ENCODE results near the gene OTOGL. TPM values are rescaled to one million over a fixed set of nuclear protein-coding genes. Genes with fewer than 3 reads are reported as not detected.

Gene OTOGL
- total and polyA plus RNA-seq, 2 donors from 2014 or later = 0.47 to 0.80 TPM

DNA sequence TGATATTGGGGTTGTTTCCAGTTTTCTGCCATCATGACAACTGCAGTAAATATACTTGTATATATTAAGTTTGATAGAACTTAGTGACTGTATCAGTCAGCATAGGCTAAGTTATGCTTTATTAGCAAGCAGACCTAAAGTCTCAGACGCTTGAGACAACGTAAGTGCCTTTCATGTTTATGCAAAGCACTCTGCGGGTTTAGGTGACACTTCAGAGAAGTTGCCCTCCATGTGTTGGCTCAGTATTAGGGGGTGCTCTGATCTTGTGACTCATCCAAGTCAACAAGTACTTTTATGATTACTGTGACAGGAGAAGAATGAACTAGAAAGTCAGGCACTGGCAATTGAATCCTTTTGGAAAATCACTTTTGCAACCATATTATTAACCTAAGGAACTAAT is 13.3 kb upstream of the OTOGL start:
- Histone ChIP-seq H3K9me3 (ENCODE audit: control insufficient read depth in 2 of 3, insufficient read depth in 1 of 3, low read length in 3 of 3) (no peaks in the 10 kb centered on the region), H3K9ac (ENCODE audit: low read length in 3 of 3) (no peak overlapping the region), H3K36me3 (ENCODE audit: control insufficient read depth in 2 of 3, insufficient read depth in 3 of 3, low read length in 3 of 3) (no peaks in the 10 kb centered on the region), H3K4me1 (ENCODE audit: control insufficient read depth in 2 of 3, insufficient read depth in 2 of 3, low read depth in 1 of 3, low read length in 3 of 3) (no peaks in the 10 kb centered on the region), H3K27me3 (ENCODE audit: control insufficient read depth, insufficient read depth, low read length) (no peaks in the 10 kb centered on the region), H3K4me3 (ENCODE audit: low read length in 3 of 3) (no peak overlapping the region), H3K27ac (ENCODE audit: low read depth in 2 of 2, low read length in 2 of 2) (no peak overlapping the region)
- FAIRE-seq = no peak
- TF ChIP-seq, protein P1, sequence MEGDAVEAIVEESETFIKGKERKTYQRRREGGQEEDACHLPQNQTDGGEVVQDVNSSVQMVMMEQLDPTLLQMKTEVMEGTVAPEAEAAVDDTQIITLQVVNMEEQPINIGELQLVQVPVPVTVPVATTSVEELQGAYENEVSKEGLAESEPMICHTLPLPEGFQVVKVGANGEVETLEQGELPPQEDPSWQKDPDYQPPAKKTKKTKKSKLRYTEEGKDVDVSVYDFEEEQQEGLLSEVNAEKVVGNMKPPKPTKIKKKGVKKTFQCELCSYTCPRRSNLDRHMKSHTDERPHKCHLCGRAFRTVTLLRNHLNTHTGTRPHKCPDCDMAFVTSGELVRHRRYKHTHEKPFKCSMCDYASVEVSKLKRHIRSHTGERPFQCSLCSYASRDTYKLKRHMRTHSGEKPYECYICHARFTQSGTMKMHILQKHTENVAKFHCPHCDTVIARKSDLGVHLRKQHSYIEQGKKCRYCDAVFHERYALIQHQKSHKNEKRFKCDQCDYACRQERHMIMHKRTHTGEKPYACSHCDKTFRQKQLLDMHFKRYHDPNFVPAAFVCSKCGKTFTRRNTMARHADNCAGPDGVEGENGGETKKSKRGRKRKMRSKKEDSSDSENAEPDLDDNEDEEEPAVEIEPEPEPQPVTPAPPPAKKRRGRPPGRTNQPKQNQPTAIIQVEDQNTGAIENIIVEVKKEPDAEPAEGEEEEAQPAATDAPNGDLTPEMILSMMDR (IDR thresholded peaks at IDR 0.05; ENCODE audit: borderline replicate concordance, extremely low read depth, insufficient read depth) = no peak
- intact Hi-C loops (cut with DNase I) = no loop called here
- no peak for DNase-seq

- H3K9ac ChIP-seq (ENCODE audit: low read length in 3 of 3) = no peak overlapping the region
- no peaks in the 10 kb centered on the region for H3K9me3 ChIP-seq (ENCODE audit: control insufficient read depth in 2 of 3, insufficient read depth in 1 of 3, low read length in 3 of 3)
- no peaks in the 10 kb centered on the region for H3K4me1 ChIP-seq (ENCODE audit: control insufficient read depth in 2 of 3, insufficient read depth in 2 of 3, low read depth in 1 of 3, low read length in 3 of 3)
- H3K4me3 ChIP-seq (ENCODE audit: low read length in 3 of 3) = no peak overlapping the region
- H3K27ac ChIP-seq (ENCODE audit: low read depth in 2 of 2, low read length in 2 of 2) = no peak overlapping the region
- FAIRE-seq (no peak), DNase-seq (no peak)
- TF ChIP-seq, protein P1 (IDR thresholded peaks at IDR 0.05; ENCODE audit: borderline replicate concordance, extremely low read depth, insufficient read depth) = no peak
- intact Hi-C loops (cut with DNase I) = no loop called here
- H3K36me3 ChIP-seq (ENCODE audit: control insufficient read depth in 2 of 3, insufficient read depth in 3 of 3, low read length in 3 of 3) = no peaks in the 10 kb centered on the region
- H3K27me3 ChIP-seq (ENCODE audit: control insufficient read depth, insufficient read depth, low read length) = no peaks in the 10 kb centered on the region
Measured at GRCh38 chr12:80087486-80088213, 11.7 kb upstream of the OTOGL start.

DNA sequence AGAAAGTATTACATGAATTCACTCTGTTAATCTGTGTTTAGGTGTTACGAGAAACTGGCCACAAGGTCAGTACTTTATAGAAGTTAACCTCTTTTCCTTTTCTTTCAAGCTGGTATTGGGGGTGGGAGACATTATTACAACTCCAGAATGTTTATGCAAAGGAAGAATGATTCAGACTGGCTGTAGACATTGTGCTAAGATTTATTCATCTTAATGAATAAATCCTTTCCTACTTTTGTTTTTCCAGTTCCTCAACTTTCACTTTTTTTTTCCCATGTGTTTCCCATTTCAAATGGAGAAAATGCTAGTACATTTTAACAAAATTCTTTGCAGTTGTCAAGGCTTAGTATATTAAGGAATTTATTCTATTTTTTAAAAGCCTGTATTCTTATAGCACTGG is 1.3 kb downstream of the OTOGL start:
- no peaks in the 10 kb centered on the region for H3K36me3 ChIP-seq (ENCODE audit: control insufficient read depth in 2 of 3, insufficient read depth in 3 of 3, low read length in 3 of 3)
- no peak overlapping the region for H3K4me3 ChIP-seq (ENCODE audit: low read length in 3 of 3)
- peak in 2 of 5 donors; percentile 23 to 52 for DNase-seq
- TF ChIP-seq, protein P1 (IDR thresholded peaks at IDR 0.05; ENCODE audit: borderline replicate concordance, extremely low read depth, insufficient read depth) = no peak
- H3K27ac ChIP-seq (ENCODE audit: low read depth in 2 of 2, low read length in 2 of 2) = no peak overlapping the region
- intact Hi-C loops (cut with DNase I) = no loop called here
- H3K27me3 ChIP-seq (ENCODE audit: control insufficient read depth, insufficient read depth, low read length) = no peaks in the 10 kb centered on the region
- H3K9ac ChIP-seq (ENCODE audit: low read length in 3 of 3) = no peak overlapping the region
- no peaks in the 10 kb centered on the region for H3K9me3 ChIP-seq (ENCODE audit: control insufficient read depth in 2 of 3, insufficient read depth in 1 of 3, low read length in 3 of 3)
- no peaks in the 10 kb centered on the region for H3K4me1 ChIP-seq (ENCODE audit: control insufficient read depth in 2 of 3, insufficient read depth in 2 of 3, low read depth in 1 of 3, low read length in 3 of 3)
- no peak for FAIRE-seq

All from kidney (tissue), 14 donors.